Activated naive CD4-positive, alpha-beta T cell treated with Interleukin-2 at 50 U/mL for 16 hours (primary cell): ENCODE results near the gene ZNF541.
"Not testable (repeated sequence)": the region's sequence is repeated elsewhere in the genome, so short reads cannot be mapped to it uniquely, and the experiment has no call there.

Experiments
- DNase-seq: peaks from one replicate; pipeline ENCODE4 v3.0.0-alpha.2; 2020

Gene ZNF541

DNA sequence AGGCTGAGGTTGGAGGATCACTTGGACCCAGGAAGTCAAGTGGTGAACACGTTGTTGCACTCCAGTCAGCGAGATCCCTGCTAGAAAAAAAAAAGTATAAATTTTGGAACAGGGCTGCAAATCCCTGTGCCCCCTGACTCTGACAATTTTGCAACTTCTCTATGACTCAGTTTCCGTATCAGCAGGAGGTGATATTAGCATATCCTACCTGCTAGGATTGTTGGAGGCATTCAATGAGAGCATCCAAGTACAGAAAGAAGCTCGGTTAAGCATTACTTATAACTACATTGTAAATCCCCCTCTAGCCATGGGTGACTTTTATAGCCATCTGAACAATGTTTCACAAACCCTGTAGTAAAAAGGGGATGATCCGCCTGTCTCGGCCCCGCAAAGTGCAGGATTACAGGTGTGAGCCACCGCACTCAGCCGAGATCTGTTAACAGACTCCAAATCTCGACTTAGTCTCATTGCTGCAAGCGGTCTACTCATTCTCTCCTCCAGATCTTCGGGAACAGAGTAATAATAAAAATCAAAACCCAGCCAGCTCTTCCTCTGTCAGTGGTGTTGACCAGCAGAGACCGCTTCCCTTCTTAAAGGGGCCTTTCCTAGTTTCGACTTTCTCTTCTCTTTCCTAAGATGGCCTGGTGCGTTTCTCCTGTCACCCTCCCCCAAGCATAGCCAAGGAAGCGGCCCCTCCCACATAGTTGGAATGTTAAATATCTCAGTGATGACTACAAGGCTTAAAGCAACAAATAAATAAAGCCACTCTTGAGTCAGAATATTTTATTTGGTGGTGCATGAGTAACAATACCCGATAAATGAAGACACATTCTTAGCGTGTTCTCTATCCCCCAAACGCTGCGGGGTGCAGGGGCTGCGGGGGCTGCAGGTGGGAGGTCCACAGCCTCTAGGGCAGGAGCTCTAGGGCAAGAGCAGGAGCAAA is 25.7 kb upstream of the ZNF541 start:
- DNase-seq: no peak

DNA sequence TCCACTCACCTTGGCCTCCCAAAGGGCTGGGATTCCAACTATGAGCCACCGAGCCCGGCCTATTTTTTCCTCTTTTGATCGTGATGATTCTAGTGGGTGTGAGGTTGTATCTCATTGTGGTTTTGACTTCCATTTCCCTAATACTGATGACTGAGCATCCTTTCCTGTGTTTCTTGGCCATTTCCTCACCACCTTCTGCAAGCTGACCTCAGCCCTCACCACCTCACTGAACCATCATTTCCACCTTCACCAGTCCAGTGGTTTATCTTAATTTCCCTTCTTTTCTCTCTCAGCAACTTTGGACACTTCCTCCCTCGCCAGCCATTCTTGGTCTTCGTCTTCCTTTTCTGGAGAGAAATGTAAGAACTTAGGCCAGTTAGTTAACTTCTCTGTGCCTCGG is 23.0 kb upstream of the ZNF541 start:
- DNase-seq: no peak

DNA sequence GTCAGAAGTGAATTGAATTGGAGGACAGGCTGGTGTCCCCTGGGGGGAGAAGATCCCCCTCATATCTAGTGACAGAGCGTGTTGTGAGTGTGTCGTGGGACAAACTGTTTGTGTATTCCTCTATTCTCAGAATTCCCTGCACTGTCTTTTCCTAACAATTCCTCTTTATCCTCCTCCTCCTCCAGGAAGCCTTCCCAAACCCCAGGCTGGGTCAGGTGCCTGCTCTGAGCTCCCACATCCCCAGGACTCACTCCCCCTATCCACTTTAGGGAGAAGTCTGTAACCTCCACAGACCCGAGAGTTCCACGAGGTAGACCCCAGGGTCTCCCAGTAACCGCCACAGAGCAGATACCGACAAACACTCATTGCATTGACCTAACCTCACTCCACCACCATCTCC is 20.9 kb upstream of the ZNF541 start:
- DNase-seq: no peak

DNA sequence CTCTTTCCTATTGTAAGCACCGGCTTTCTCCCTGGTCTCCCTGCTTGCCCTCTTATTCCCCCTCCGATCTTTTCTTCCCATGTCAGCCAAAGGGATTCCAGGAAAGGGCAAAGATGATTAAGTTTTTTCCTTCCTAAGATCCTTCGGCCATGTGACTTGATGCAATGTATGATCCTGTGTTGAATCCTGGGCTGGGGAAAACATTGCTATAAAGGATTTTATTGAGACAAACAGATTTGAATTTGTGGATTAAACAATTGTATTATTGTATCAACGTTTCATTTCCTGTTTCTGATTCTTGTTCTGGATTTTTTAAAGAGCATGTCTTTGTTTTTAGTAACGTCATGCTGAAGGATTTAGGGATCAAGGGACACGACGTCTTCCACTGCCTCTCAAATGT is 16.9 kb upstream of the ZNF541 start:
- no peak for DNase-seq

DNA sequence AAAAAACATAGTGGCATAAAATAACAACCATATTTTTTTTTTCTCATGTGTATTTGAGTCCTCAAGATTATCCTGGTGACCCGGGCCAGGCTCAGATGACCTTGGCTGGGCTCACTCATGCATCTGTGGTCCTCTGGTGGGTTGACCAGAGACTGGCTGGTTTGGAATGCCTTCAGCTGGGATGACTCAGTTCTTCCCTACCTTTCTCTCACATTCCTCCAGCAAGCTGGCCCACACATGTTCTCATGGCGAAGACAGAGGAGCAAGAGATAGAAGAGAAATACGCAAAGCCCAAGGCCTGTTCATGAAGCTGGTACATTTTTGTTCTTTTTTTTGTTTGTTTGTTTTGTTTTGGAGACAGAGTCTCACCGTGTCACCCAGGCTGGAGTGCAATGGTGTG is 14.3 kb upstream of the ZNF541 start:
- DNase-seq: no peak

DNA sequence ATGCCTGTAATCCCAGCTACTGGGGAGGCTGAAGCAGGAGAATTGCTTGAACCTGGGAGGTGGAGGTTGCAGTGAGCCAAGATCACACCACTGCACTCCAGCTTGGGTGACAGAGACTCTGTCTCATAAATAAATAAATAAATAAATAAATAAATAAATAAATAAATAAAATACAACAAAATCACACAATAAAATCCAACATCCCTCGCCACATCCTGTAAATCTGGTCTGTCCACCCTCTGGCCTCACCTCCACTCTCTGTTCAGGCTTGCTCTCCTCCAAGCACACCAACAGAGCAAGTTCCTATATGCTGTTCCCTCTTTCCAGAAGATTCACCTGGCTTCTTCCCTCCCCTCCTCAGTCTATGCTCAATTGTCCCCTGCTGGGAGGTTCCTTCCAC is 10.2 kb upstream of the ZNF541 start:
- DNase-seq: not testable (repeated sequence)

DNA sequence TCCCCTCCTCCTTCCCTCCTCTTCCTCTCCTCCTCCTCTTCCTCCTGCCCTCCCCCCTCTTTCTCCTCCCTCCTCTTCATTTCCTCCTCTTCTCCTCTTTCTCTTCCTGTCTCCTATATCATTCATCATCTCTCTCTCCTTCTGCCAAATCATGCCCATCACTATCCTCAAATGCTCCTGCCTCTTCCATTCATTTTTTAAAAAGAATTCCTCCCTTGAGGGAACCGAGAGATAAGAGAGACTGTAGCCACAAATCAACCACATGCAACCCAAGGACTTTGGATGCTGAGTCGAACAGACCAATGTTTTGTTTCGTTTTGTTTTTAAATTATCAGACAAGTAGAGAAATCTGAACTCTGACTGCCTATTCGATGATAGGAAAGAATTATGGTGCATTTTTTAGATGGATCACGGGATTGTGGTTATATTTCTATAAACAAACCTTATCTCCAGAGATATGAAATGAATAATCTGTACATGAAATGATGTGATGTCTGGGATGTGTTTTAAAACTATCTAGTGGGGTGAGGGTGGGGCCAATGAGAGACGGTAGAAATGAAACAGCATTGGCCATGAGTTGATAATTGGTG is 9.5 kb upstream of the ZNF541 start:
- no peak for DNase-seq

DNA sequence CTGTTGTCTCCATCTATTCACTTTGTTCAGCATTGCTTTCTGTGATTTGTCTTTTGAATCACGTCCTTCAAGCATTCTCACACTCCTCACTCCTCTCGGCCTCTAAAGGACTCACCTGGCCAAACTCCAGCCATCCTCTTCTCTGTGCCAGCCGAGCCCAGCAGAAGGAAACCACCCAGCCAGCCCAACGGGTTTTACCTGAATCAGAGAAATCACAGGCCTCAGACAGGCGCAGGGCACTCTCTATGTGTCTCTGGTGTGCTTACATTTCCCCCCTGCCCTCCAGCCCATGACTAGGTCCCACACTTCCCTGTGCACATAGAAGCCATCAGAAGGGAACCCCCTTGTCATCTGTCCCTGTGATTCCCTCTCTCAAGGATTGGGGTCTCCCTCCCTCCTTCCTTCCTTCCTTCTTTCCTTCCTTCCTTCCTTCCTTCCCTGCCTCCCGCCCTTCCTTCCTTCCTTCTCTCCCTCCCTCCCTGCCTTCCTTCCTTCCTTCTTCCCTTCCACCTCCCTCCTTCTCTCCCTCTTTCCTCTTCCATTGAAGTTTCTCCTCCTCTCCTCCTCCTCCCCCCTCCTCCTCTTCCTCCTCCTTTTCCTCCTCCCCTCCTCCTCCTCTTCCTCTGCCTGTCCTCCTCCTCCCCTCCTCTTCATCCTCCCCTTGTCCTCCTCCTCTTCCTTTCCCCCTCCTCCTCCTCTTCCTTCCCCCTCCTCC is 8.8 kb upstream of the ZNF541 start:
- no peak for DNase-seq

DNA sequence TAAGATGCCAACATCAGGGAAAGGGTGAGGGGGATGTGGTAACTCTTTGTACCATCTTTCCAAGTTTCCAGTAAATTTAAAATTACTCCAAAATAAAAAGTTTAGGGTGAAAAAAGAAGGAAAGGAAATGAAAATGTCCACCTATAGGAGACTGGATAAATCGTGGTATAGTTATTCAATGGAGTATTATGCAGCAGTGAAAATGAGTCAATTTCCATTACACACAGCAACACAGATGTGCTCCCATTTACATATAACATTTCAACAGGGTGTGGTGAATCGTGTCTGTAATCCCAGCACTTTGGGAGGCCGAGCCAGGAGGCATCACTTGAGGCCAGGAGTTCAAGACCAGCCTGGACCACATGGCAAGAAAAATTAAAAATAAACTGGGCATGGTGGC is 7.4 kb upstream of the ZNF541 start:
- DNase-seq: no peak

DNA sequence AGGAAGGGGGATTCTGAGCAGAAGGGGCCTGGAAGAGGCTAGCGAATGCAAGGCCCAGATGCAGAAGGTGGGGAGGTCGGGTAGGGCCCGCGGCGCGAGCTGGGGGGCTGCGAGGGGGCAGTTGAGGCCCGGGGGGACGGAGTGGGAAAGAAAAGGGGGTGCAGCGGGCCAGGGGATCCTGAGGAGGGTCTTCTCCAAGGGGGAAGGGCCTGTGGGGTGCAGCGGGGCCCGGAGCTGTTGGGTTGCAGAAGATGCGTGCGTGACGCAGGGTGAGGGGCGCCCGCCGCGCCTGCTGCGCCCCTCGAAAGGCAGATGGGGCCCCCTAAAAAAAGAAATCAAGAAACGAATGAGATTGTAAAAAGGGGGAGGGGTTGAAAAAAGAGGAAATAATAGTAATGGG is 313 bp downstream of the ZNF541 start:
- DNase-seq: no peak

DNA sequence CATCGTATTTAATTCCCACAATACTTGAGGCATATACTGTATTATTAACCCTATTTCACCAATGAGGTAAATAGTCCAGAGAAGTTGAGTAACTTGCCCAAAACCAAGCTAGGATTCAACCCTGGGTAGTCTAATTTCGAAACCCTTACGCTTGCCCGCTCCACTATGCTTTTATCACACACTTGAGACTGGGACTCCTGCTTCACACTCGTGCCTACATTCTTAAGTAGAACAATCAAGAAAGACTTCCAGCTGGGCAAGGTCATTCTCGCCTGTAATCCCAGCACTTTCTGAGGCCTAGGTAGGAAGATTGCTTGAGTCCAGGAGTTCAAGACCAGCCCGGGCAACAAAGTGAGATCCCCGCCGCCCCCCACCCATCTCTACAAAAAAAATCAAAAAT is 3.6 kb downstream of the ZNF541 start:
- DNase-seq: no peak

DNA sequence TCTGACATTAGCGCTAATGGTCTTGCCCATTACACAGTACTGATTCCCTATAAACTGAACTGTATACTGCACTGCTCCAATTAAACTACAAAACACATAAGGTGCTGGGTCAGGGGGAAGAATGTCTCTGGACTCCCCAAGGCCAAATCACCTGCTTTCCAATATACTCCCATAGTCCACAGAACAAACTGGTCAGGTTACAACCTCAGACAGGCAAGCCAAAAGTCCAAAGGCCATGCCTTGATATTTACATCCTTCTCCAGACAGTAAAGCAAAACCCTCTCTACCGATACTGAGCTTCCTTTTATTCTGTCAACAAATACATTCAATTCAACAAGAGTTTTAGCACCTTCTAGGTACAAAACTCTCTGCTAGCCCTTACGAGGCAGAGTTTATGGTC is 8.9 kb downstream of the ZNF541 start:
- DNase-seq: no peak

DNA sequence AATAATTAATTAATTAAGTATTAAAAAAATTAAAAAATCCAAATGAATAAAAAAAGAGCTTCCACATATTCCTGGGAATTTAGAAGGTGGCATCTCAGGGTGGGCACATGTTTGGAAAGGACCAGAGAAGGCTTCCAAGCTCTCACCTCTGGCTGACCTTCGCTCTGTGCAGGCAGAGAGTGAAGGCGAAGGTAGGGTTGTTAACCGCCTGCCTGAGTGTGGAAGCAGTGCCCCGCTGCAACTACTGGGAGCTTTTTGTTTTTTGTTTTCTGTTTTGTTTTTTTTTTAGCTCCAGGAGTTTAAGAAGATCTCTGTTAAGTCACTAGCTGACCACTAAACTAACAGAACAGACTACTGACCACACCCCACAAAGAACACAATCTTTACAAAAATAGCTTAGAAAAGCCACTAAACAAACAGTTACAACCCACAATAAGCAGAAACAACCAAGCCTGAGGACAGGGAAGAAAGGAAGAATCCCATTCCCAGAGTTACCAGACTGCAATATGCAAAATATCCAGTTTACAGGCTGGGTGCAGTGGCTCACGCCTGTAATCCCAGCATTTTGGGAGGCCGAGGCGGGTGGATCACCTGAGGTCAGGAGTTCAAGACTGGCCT is 11.4 kb downstream of the ZNF541 start:
- DNase-seq: no peak

DNA sequence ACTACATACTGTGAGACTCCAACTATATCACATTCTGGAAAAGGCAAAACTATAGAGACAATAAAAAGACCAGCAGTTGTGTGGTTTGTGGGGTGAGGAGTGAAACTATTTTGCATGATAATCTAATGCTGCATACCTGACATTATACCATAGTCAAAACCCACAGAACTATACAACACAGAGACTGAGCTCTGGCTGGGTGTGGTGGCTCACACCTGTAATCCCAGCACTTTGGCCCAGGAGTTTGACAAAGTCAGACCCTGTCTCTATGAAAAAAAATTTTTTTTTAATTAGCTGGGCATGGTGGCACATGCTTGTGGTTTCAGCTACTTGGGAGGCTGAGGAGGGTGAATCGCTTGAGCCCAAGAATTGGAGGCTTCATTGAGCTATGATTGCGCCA is 11.9 kb downstream of the ZNF541 start:
- DNase-seq: no peak

DNA sequence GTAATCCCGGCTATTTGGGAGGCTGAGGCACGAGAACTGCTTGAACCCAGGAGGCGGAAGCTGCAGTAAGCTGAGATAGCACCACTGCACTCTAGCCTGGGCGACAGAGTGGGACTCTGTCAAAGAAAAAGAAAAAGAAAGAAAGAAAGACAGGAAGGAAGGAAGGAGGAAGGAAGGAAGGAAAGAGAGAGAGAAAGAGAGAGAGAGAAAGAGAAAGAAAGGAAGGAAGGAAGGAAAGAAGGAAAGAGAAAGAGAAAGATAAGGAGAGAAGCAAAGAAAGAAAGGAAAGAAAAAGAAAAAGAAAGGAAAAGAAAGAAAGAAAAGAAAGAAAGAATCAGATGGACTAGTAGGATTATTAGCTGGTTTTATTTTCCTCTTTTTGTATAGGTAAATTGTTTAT is 22.8 kb downstream of the ZNF541 start:
- DNase-seq: no peak

DNA sequence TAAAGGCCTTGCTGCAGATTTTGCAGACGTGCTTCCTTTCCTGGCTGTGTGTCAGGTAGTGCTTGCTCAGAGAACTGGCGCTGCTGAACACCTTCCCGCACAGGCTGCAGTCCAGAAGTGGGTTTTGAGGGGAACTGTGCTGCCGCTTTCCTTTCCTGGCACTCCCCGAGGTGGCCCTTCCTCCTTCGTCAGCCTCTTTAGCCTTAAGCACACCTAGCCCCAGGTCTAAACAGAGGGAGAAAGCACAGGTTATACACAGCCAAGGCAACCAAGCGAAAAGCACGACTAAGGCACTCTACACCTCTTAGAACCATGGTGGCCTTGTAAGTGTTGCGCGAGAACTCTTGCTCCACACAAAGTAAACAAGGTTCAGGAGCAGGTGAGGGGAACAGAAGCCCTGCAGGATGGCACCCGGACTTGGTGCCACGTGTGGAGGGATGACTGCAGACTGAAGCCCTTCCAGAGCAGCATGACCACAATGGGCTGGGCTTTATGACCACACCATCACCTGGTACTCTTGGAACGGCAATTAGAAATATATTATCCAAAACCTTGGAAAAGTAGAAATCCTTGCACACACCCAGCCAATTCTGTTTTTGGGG is 23.6 kb downstream of the ZNF541 start:
- DNase-seq: no peak

DNA sequence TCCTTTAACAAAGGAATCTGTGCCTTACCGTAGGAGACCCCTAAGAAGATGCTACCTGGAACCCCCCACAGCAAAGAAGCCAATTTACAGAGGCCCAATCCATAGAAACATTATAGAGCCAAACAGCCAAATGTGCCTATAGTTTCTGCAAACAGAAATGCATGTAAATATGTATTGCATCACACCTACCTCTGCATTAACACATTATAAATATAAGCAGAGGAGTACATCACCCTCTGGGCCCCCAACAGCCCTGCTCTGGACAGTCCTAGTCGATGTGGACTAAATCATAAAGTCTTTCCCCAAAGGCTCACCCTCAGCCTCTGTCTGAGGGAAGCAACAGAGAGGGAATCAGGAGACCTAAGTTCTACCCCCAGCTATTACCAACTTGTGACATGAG is 25.7 kb downstream of the ZNF541 start:
- DNase-seq: no peak

DNA sequence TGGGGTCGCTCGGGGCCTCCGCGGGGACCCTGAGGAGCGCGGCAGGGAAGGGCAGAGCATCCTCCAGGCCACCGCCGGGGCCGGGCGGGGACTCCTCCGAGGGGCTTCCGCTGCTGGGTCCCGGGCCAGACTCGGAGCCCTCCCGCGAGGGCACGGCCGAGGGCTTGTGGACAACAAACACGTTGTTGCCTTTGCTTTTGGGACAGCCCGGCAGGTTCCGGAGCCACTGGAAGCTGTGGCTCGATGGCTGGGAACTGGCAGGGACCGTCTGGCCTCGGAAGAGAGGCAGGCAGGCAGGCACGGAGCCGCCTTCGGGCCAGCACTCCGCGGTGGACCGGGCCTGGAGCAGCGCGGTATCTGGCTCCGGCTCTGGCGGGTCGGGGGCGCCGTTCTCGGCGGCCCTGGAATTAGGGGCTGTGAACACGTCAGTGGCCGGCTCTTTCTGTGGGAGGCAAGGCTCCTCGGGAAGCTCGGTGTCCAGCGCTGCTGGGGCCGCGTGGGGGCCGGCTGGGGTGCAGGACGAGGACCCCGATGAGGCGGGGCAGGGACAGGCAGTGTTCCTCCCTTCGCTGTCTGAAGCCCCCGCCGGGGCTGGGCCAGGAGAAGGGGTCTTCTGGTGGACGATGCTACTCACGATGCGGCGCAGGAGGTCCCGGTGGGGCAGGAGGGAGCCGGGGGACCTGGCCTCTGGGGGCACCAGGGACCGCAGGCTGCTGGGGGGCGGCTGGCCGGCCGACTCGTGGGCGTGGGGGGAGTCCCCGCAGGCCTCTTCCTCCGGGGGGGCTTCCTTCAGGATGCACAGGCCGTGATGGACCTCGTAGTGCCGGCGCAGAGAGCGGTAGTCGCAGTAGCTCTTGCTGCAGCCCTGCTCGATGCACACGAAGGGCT is 27.6 kb downstream of the ZNF541 start:
- DNase-seq: no peak

DNA sequence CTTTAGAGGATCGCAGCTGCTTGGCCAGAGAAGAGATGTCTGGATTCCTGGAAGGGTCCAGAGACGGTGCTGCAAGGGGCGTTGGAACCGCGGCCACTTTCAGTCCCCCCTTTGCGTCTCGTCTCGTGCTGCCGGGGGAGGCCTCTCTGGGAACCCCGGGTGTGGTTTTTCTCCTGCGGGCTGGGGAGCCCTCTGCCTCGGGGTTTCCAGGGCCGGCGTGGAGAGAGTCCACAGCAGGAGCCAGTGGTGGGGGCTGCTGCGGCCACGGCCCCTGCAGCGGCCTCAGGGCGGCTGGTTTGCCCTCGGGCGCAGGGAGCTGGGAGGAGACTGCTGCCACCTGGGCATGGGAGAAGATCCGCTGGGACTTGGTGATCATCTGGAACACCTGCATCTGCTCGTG is 28.5 kb downstream of the ZNF541 start:
- DNase-seq: no peak

DNA sequence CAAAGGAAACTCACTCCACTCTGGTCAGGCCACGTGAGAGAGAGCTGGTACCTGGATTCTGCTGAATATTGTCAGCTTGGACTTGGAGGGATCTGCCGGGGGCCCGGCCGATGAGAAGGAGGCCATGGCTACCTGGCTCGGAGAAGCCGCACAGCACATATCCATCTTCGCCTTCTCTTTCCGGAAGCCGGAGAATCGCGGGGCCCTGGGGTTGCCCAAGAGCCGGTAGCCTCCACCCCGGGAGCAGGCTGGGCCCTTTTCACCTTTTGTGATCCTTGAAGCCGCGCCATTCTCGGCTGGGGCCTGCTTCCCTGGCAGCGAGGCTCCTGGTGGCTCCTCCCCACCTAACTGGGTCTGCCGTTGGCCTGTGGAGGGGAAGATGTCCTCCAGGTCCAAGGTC is 28.9 kb downstream of the ZNF541 start:
- DNase-seq: no peak

DNA sequence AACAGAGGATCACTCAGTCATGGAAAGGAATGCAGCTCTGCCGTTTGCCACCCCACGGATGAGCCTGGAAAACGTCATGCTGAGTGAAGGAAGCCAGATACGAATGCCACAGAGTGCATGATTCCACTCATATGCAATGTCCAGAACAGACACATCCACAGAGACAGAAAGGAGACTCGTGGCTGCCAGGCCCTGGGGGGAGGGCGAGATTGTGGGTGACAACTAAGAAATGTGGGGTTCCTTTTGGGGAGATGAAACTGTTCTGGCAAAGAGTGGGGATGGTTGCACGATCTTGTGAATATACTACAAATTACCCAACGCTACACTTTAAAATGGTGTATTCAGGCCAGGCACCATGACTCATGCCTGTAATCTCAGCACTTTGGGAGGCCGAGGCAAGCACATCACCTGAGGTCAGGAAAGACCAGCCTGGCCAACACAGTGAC is 30.9 kb downstream of the ZNF541 start:
- DNase-seq: no peak

DNA sequence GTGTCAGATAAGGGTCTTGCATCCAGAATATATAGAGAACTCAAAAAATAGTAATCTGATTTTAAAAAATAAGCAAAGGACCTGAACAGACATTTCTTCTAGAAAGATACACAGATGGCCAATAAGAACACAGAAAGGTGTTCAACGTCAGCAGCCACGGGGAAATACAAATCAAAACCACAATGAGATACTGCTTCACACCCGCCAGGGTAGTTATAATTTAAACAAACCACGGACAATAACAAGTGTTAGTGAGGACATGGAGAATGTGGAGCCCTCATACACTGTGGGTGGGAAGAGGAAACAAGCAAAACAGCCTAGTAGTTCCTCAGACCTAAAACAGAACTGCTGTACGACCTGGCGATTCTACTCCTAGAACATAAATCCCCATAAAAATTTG is 31.4 kb downstream of the ZNF541 start:
- peak; percentile 20 for DNase-seq
